Hepatocyte (in vitro differentiated cells): ENCODE results near the gene ALDH1A3. TPM values are rescaled to one million over a fixed set of nuclear protein-coding genes. Genes with fewer than 3 reads are reported as not detected.

Experiments
- DNase-seq: peaks from one replicate; pipeline ENCODE4 v3.0.0-alpha.2; 2016; ENCODE audit warnings: low spot score
- H2AFZ ChIP-seq: fragments of 200-600 bp; sonication (generic); 2 replicates; pipeline ENCODE4 v1.6.0; 2016; ENCODE audit warnings: antibody characterized with exemption, mild to moderate bottlenecking
- H3K27ac ChIP-seq: fragments of 200-600 bp; sonication (generic); 2 replicates; pipeline ENCODE4 v1.5.1; 2016; ENCODE audit warnings: mild to moderate bottlenecking
- H3K27me3 ChIP-seq: fragments of 200-600 bp; sonication (generic); 2 replicates; pipeline ENCODE4 v1.6.1; 2016
- H3K36me3 ChIP-seq: fragments of 200-600 bp; sonication (generic); replicated peaks from 2 replicates; pipeline ENCODE4 v1.5.1; 2016; ENCODE audit warnings: low read depth; ENCODE audit not compliant: insufficient read depth
- H3K4me1 ChIP-seq: fragments of 200-600 bp; sonication (generic); 2 replicates; pipeline ENCODE4 v1.5.1; 2016; ENCODE audit warnings: mild to moderate bottlenecking, moderate library complexity; ENCODE audit not compliant: insufficient read depth
- H3K4me2 ChIP-seq: fragments of 200-600 bp; sonication (generic); 2 replicates; pipeline ENCODE4 v1.6.0; 2016
- H3K4me3 ChIP-seq: fragments of 200-600 bp; sonication (generic); 2 replicates; pipeline ENCODE4 v1.5.1; 2016; ENCODE audit warnings: mild to moderate bottlenecking
- H3K79me2 ChIP-seq: fragments of 200-600 bp; sonication (generic); 2 replicates; pipeline ENCODE4 v1.6.0; 2017; ENCODE audit warnings: mild to moderate bottlenecking
- H3K9me2 ChIP-seq: fragments of 200-600 bp; sonication (generic); replicated peaks from 2 replicates; pipeline ENCODE4 v1.6.0; 2017; ENCODE audit warnings: mild to moderate bottlenecking; ENCODE audit not compliant: insufficient read depth
- H3K9me3 ChIP-seq: fragments of 200-600 bp; sonication (generic); 2 replicates; pipeline ENCODE4 v1.5.1; 2016; ENCODE audit warnings: low read depth, mild to moderate bottlenecking
- H4K20me1 ChIP-seq: fragments of 200-600 bp; sonication (generic); 2 replicates; pipeline ENCODE4 v1.6.0; 2016; ENCODE audit warnings: mild to moderate bottlenecking; ENCODE audit not compliant: insufficient read depth, poor library complexity, severe bottlenecking
- CTCF ChIP-seq: fragments of 200-600 bp; sonication (generic); IDR thresholded peaks from 2 replicates; pipeline ENCODE4 v1.5.1; 2016; ENCODE audit warnings: antibody characterized with exemption, mild to moderate bottlenecking; ENCODE audit not compliant: poor library complexity
- EZH2 ChIP-seq: fragments of 200-600 bp; sonication (generic); IDR thresholded peaks from 2 replicates; pipeline ENCODE4 v1.6.1; 2016; ENCODE audit warnings: antibody characterized with exemption, mild to moderate bottlenecking, borderline replicate concordance
- EZH2phosphoT487 ChIP-seq: fragments of 200-600 bp; sonication (generic); IDR thresholded peaks from one replicate; pipeline ENCODE4 v1.6.1; 2018; ENCODE audit warnings: antibody characterized with exemption, mild to moderate bottlenecking, low read depth, moderate library complexity; ENCODE audit not compliant: unreplicated experiment, severe bottlenecking
- WGBS: methylation state at CpG from one replicate; pipeline ENCODE4 v1.1.6; 2016; ENCODE audit warnings: low lambda C conversion rate; ENCODE audit errors: missing lambda C conversion rate; 5-methylcytosine and 5-hydroxymethylcytosine counted together
- polyA plus RNA-seq: library from polyadenylated mRNA; unstranded; fragments of >200 nt; fragmentation: Nextera tagmentation; extraction: Ambion mirVana; gene quantifications from 2 replicates; pipeline ENCODE4 v1.2.1, GENCODE V29; 2016
- total RNA-seq: library from RNA; depleted of rRNA; stranded (reverse); fragments of >200 nt; gene quantifications from 2 replicates; pipeline ENCODE4 v1.2.3, GENCODE V29; 2014

ALDH1A3 gene
- total and polyA plus RNA-seq, 2 experiments from 2014 or later, result 6.8 to 20.5 TPM

DNA sequence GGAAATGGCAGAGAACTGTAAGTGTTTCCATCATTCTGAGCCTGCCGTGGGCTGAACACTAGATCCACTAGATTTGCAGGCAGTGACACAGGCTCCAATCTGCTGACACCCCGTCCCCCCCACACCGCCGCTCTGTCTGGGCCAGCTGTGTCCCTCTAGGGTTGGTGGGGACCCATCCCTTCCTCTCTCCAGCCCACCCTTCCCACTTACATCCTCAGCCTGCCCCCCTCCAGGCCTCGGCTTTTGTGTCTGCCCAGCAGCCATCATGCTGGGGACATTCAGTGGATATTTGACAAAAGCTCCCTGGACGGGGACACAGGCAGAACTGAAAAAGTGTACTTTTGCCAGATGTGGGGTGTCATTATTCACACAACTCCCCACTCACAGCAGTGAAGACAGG is 28.8 kb downstream of the ALDH1A3 start:
- Histone ChIP-seq H3K9me3 (peaks cover 3% of the 10 kb centered on the region), H3K4me1 (no peaks in the 10 kb centered on the region), H3K9me2 (no peaks in the 10 kb centered on the region), H4K20me1 (no peaks in the 10 kb centered on the region), H3K4me3 (no peak overlapping the region), H2AFZ (no peak overlapping the region), H3K79me2 (no peaks in the 10 kb centered on the region), H3K27ac (no peak overlapping the region), H3K4me2 (no peak overlapping the region), H3K36me3 (no peaks in the 10 kb centered on the region), H3K27me3 (no peaks in the 10 kb centered on the region)
- no peak for DNase-seq
- WGBS, result 85% methylated on average over 6 of the region's 6 CpGs
- no peak for TF ChIP-seq EZH2
- no peak for TF ChIP-seq EZH2phosphoT487
- no peak for TF ChIP-seq CTCF

GRCh38 chr15:100909565-100909964 is 29.9 kb downstream of the ALDH1A3 start:
- no peak for TF ChIP-seq CTCF
- TF ChIP-seq EZH2phosphoT487, result no peak
- no peak for TF ChIP-seq EZH2
- Histone ChIP-seq H3K27me3 (no peaks in the 10 kb centered on the region), H3K4me2 (no peak overlapping the region), H3K9me3 (peaks cover 3% of the 10 kb centered on the region), H3K79me2 (no peaks in the 10 kb centered on the region), H3K9me2 (no peaks in the 10 kb centered on the region), H3K36me3 (no peaks in the 10 kb centered on the region), H3K4me1 (no peaks in the 10 kb centered on the region), H2AFZ (no peak overlapping the region), H3K27ac (no peak overlapping the region), H3K4me3 (no peak overlapping the region), H4K20me1 (no peaks in the 10 kb centered on the region)
- no peak for DNase-seq
- WGBS, result 75% methylated on average over 4 of the region's 4 CpGs

GRCh38 chr15:100909989-100910955 is 30.6 kb downstream of the ALDH1A3 start:
- Histone ChIP-seq H4K20me1 (no peaks in the 10 kb centered on the region), H3K4me2 (no peak overlapping the region), H3K27ac (no peak overlapping the region), H3K4me1 (no peaks in the 10 kb centered on the region), H3K9me2 (no peaks in the 10 kb centered on the region), H3K79me2 (no peaks in the 10 kb centered on the region), H3K9me3 (peaks cover 3% of the 10 kb centered on the region), H2AFZ (no peak overlapping the region), H3K4me3 (no peak overlapping the region), H3K27me3 (no peaks in the 10 kb centered on the region), H3K36me3 (no peaks in the 10 kb centered on the region)
- WGBS, result 76% methylated on average over 12 of the region's 12 CpGs
- no peak for DNase-seq
- no peak for TF ChIP-seq EZH2
- no peak for TF ChIP-seq EZH2phosphoT487
- TF ChIP-seq CTCF, result peak; percentile 10
